Cardiac fibroblast (primary cell): ENCODE data around the gene CHN1.

Experiments
- DNase-seq, 2 donors: peaks; one replicate each; pipeline versions ENCODE4 v3.0.0 to v3.0.0-alpha.2; 2010; ENCODE audit warnings: low read depth in 2 of 2
- H3K4me3 ChIP-seq, 2 donors: replicated peaks in 1 of 2; 1 replicate in 1 of 2; 2 replicates in 1 of 2; pipeline ENCODE4 v1.5.1; 2011; ENCODE audit warnings: low read depth in 2 of 2, low read length in 2 of 2, mild to moderate bottlenecking in 2 of 2, moderate library complexity in 1 of 2
- CTCF ChIP-seq: IDR thresholded peaks from one replicate; pipeline ENCODE4 v1.5.1; 2011; ENCODE audit warnings: low read depth, mild to moderate bottlenecking, low read length, inconsistent platforms

CHN1 gene

GRCh38 chr2:175008009-175008408 is 2.8 kb upstream of the CHN1 start:
- no peak for TF ChIP-seq CTCF

GRCh38 chr2:175007510-175007909 is 2.3 kb upstream of the CHN1 start:
- TF ChIP-seq CTCF, result no peak
- no peak for DNase-seq
- no peak overlapping the region for H3K4me3 ChIP-seq

More at GRCh38 chr2:175008009-175008408, 2.8 kb upstream of the CHN1 start:
- no peak overlapping the region for H3K4me3 ChIP-seq
- no peak for DNase-seq

GRCh38 chr2:175006281-175006680 is 1.1 kb upstream of the CHN1 start:
- no peak overlapping the region for H3K4me3 ChIP-seq
- no peak for DNase-seq
- no peak for TF ChIP-seq CTCF

DNA sequence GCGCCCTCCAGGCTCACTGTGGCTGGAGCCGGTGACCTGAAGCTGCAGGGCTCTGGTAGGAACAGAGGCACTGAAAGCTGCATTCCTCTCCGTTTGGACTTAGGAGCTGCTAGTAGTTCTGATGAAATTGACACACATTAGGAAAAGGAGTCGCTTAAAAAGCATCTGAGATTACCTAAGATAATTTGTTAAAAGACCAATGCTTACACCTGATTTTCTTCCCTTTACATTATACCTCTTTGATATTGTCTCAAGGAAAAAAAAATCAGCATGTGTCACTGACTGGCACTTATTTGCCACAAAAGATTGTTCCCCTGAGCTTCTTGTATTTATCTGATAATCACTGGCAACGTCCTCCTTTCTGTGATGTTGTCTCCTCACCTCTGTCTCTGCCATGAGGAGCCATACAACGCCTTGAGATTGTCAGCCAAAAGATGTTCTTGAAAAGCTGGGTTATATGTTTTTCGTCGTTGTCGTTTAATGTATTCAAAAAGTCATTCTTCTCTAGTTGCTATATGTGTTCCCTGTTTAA is 618 bp upstream of the CHN1 start:
- no peak for TF ChIP-seq CTCF
- peak overlapping the region; percentile 52 to 65 for H3K4me3 ChIP-seq
- peak in 1 of 2 donors; percentile 25 for DNase-seq

DNA sequence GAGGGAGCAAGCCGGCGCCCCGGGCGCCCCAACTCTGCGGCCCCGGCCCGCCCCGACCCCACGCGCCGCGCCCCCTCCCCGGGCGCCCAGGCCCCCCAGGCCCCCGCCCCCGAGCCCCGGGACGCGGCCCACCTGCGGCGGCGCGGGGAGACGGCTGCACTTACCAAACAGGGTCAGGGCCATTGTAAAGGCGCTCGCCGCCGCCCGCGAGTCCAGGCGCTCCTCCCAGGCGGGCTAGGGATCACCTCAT is 526 bp downstream of the CHN1 start:
- no peak for DNase-seq
- no peak for TF ChIP-seq CTCF
- peak overlapping the region; percentile 52 to 65 for H3K4me3 ChIP-seq

DNA sequence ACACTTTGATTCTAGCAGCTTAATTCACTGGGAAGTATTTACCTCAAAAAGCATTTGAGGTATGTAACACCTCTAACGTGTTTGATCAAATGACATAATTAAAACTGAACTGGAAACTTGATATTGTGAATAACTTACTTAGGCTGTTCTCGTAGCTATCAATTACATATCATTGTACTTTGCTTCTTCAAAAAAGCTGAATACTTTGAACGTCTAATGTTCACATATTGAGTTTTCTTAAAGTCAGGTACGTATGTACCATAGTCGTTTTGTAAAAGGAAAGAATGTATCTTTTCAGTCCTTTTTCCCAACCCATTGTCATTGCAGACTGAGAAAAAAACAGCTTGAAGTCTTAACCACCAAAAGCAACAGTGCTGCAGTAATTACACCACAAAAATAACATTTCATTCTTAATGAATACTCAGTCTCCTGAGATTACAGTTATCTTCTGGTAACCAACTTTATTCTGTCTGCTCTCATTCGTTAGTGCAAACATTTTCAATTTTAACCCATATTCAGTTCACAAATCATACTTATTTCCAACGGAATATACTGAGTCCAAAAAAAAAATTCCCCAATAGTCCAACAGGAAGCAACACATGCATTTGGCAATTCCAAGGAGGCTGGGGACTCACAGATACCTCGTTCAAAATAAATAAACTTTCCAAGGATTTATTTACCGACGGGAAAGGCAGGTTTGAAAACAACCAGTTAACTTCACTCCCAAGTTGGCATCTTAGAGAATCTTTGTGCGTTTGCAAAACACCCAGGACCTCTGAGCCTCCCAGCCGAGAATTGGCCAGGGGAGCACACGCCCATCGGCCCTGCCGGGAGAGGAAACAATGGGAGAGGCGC is 1.1 kb downstream of the CHN1 start:
- TF ChIP-seq CTCF, result no peak
- peak overlapping the region; percentile 13 to 65 for H3K4me3 ChIP-seq
- peak in 1 of 2 donors; percentile 14 for DNase-seq
